ENCODE results near the gene RBBP7.

The RBBP7 gene

GRCh38 chrX:16862829-16863228 is 7.3 kb downstream of the RBBP7 start:
- no peak for DNase-seq (ENCODE audit: low read depth)

- DNase-seq (ENCODE audit: low read depth) = no peak
Observed at GRCh38 chrX:16856744-16857143, 13.4 kb downstream of the RBBP7 start.

DNA sequence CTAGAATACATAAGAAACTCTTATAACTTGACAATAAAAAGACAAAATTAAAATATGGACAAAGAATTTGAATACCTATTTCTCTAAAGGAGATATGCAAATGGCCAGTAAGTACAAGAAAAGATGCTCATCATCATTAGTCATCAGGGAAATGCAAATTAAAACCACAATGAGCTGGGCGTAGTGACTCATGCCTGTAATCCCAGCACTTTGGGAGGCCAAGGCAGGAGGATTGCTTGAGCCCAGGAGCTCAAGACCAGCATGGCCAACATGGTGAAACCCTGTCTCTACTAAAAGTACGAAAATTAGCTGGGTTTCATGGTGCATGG is 14.1 kb downstream of the RBBP7 start:
- peak; percentile 15 for DNase-seq (ENCODE audit: low read depth)

DNA sequence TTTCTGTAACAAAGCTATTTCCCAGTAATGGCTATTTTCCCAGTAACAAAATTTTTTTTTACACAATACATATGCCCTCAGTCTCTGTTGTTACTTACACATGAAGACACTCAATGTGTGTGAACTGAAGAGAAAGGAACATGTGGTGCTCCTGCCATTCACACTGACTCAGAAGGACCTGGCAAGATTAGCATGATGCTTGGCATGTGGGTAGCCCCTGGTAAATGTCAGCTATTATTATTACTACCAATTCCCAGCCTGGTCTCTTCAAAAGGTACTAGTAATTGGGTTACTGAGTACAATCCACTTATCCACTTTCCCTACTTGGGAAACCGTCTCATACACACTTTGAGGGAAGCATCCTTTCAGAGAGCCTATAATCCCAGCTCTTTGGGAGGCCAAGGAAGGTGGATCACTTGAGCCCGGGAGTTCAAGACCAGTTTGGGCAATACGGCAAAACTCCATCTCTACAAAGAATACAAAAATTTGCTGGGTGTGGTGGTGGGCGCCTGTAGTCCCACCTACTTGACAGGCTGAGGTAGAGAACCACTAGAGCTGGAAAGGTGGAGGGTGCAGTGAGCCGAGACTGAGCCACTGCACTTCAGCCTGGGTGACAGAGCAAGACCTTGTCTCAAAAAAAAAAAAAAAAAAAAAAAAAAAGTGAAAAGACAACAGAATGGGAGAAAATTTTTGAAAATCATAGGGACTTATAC is 14.6 kb downstream of the RBBP7 start:
- no peak for DNase-seq (ENCODE audit: low read depth)

DNA sequence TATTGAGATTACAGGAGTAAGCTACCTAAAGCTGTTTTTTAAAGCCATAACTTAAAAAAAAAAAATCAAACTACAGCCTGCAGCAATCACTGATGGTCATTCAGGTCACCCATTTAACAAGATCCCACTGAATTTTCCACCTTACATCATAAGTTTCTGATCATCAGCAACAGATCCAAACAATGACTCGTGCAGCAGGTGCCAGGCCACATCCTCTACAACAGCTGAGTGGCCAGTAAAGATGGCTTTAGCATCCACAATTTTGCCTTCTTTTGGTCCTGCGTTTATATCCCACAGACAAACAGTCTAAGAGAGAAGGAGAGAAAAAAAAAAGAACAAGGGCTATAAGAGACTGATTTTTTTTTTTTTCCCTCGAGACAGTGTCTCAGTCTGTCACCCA is 16.6 kb downstream of the RBBP7 start:
- no peak for DNase-seq (ENCODE audit: low read depth)

DNA sequence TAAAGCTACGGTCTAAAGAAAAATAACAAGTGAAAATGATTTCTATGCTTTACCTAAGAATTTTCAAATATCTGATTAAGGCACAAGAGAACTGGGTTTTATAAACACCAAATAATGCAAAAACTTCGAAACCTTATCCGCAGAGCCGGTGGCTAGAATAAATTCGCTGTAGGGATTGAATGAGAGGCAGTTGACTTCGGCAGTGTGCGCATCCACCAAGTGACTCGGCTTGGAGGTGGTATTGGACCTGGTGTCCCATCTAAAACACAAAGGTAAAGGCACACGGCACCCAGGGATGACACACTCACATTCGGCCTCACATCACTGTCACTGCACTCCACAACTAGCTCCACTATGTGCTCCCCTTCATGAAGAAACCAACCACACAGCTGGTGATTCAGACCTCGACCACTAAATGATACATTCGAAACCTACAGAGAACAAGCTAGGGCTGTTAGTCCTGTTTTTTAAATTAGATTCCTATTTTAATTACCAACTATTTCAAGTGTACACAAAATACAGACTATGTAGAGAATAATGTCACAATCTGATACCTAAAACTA is 17.5 kb downstream of the RBBP7 start:
- no peak for DNase-seq (ENCODE audit: low read depth)

GRCh38 chrX:16851827-16852226 is 18.3 kb downstream of the RBBP7 start:
- DNase-seq (ENCODE audit: low read depth) = no peak

GRCh38 chrX:16851421-16851820 is 18.7 kb downstream of the RBBP7 start:
- DNase-seq (ENCODE audit: low read depth) = no peak

DNA sequence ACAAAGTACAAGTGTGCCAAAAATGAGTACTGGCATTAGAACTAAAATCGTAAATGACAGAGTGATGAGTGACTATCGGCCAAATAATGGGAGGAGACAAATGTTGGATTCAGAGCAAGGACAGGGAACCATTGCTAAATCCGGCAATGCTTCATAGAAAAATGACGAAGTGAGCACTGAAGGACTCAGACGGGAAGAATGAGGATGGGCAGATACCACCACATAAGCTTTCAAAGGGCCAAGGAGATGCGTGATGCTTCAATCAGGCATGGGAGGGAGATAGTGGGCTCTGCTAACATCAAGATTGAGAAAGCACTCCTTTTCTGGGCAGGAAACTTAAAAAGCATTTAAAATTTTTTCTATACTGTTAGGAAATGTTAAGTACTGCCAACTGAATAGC is 21.6 kb downstream of the RBBP7 start:
- DNase-seq (ENCODE audit: low read depth) = no peak

GRCh38 chrX:16845686-16846085 is 24.5 kb downstream of the RBBP7 start:
- no peak for DNase-seq (ENCODE audit: low read depth)

DNA sequence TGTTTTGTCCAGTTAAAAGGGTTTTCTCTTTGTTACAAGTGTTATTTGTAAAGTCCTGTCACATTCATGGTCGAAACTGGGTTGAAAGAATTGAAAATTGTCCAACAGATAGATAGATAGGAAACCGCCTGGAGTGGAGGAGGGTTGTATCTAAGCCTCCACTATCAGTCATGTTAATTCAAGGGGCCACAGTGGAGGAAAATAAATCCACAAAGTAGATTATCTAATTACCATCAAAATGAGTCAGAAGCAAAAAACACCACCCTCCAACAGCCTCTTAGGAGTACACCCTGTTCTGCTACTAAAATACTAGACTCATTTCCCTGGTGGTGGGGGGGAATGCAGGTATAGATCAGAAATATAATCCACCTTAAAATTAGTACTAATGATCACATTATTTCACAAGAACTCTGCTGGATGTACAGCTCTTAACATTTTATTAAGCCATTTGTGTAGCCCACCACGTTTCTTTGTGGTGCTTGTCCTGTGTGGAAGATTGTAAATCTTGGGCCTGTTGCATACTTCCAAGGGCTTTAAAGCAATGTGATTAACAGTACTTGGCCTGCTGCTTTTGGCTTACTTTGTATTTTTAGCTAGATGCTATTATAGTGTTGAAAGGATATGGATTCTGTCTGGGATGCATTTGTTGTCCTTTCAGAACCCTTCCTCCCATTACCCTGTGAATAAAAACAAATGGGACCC is 26.8 kb downstream of the RBBP7 start:
- no peak for DNase-seq (ENCODE audit: low read depth)

- DNase-seq (ENCODE audit: low read depth) = no peak
Observed at GRCh38 chrX:16842684-16843083, 27.5 kb downstream of the RBBP7 start.

DNA sequence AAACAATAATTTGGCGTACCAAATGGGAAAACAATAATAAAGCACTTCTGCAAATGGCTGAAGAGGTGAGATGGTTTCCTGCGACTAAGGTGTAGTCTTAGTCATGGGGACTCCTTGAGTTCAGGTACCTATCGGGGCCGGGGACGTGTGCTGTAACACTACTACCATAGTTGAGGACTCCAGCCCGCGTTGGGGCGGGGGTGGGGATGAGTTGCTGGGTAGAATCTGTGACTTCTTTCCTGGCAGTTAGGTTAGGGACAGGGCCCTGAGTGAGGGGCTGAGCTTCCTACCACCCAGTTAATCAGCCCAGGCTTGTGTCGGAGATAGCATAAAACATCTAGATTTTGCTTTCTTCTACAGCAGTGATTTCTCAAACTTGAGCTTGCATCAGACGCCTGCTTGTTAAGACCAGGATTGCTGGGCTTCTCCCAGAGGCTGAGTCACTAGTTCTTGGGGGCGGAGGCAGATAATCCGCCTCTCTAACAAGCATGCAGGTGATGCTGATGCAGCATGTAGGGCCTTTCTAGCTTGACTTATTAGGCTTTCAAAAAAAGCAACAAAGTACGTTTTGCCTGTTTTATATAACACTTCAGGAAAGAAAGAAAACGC is 30.2 kb downstream of the RBBP7 start:
- no peak for DNase-seq (ENCODE audit: low read depth)

DNA sequence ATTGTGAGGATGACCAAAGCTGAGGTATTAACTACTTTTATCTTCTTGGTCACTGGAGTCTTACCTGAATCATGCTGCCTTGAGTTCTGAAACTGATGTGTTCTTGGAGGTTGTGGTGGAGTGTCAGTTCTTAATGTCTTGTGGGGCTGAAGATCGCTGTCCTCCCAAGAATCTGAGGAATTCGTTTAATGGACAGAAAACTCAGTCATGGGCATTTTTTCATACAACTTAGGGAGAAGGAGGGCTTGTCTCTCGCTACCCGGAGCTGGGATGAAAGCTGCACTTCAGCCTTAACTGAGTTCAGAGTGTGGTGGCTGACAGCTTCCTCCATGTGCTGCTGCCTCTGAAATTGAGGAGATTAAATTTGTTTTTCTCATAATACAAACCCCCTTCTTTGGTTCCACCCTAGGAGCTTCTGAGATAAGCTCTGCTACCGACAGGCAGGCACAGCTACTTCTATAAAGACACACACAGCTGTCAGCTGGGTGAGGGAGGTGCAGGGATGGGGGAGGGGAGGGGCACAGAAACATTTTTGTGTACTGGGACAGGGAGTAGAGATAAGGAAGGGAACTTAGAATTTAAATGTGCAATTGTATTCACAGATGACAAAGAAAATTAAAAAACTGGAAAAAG is 30.8 kb downstream of the RBBP7 start:
- no peak for DNase-seq (ENCODE audit: low read depth)

DNA sequence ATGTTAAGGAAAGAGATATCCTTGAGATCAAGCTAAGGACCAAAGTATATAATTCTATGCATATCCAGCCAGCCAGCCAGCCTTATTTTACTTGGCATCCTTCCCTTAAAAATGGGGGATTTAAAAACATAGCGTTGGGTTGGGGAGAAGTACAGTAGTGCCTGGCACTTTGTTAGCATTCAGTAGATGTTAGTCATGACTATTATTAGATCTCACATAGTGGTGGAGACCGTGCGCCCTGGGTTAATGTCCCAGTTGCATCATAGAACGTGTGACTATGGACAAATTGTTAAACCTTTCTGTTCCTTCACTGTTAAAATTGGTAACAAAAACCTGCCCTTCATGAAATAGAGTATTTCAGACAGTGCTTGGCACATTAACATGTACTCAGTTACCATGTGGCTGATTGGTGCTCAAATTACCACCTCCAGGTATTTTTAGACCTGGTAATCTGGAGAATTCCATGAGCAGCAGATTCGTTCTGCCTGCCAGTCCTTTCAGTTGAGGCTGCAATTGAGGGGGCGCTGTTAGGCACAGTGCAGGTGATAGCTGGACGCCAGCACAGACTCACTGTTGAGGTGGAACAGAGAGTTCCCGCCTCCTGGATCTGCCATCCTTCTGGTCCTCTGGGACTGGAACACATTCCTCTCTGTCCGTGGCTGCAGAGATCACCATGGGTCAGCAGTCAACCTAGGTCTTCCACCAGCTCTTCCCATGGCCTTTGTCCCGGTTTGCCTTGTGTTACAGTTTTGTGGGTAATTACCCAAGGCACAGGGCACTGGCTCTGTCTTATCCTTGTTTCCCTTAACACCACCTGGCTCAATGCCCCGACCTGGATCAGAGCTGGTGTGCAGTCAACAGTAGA is 31.7 kb downstream of the RBBP7 start:
- no peak for DNase-seq (ENCODE audit: low read depth)

DNA sequence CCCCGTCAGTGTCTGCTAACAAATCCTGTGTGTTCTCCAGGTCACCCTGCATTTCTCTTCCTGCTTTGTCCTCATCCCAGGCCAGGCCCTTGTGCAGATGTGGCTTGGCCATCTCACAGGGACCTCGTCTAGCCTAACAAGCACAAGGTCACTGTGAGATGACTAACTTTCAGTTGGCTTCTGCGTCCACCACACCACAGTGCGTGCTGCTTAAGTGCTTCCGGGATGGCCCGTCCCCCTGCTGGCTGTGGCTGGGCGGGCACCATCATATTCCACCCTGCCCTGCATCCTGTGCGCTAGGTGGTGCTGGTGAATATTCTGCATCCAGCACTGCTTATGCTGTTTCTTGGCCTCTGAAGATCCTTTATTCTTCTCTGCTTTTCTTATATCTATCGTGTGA is 33.8 kb downstream of the RBBP7 start:
- no peak for DNase-seq (ENCODE audit: low read depth)

DNA sequence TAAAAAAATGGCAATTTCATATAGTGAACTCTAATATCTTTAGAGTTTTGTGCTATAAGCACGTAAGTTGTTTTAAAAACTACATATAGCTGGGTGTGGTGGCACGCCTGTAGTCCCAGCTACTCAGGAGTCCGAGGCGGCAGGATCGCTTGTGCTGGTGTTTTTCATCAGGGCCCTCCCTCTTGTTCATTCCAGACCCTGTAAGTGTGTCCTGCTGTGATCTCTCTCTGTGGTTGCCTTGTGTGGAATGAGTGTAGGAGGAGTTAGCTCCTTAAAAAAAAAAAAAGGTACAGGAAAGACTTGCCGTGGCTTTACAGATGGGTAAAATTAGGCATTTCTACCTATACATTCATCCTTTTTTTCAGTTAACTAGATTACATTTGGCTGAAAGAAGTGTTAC is 35.4 kb downstream of the RBBP7 start:
- no peak for DNase-seq (ENCODE audit: low read depth)

GRCh38 chrX:16832301-16832700 is 37.9 kb downstream of the RBBP7 start:
- no peak for DNase-seq (ENCODE audit: low read depth)

DNA sequence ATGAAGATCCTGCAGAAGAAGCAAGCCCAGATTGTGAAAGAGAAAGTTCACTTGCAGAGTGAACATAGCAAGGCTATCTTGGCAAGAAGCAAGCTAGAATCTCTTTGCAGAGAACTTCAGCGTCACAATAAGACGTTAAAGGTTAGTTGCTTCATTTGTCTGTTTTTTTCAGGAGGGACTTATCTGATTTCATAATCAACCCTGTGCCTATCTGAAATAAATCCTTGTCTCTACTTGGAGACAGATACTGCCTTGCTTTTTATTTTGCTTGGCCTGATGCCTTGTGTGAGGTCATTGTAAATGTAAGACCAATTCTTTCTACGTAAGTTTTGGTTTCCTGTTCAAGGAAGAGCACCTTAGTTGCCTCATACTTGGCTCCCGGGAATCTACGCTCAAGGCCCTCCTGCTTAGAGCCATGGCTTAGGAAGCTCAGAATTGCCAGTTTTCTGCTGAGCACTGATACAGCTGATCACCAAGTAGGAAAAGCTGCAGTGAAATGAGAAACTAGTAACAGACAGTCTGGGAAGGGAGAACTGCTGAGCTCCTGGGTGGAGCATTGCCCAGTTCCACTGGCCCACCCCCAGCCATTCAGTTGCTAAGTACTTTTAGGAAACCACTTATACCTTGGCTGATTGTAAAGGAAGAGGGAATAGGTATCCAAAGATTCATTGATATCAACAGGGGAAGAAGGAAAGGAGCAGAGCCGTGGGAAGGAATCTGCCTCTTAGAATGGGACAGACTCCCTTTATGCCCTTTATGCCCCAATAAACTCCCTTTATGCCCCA is 41.8 kb downstream of the RBBP7 start:
- DNase-seq (ENCODE audit: low read depth) = no peak

- no peak for DNase-seq (ENCODE audit: low read depth)
Observed at GRCh38 chrX:16827225-16827624, 42.9 kb downstream of the RBBP7 start.

- no peak for DNase-seq (ENCODE audit: low read depth)
Observed at GRCh38 chrX:16826207-16826606, 44.0 kb downstream of the RBBP7 start.
